HG03159 (cell line): ENCODE results near the gene RPS6KA2.

Experiments
- ATAC-seq: cut with Tn5 transposase; IDR thresholded peaks from one replicate; pipeline ENCODE4 v1.9.1; 2021; ENCODE audit warnings: mild to moderate bottlenecking, moderate library complexity; ENCODE audit not compliant: unreplicated experiment

The RPS6KA2 gene

DNA sequence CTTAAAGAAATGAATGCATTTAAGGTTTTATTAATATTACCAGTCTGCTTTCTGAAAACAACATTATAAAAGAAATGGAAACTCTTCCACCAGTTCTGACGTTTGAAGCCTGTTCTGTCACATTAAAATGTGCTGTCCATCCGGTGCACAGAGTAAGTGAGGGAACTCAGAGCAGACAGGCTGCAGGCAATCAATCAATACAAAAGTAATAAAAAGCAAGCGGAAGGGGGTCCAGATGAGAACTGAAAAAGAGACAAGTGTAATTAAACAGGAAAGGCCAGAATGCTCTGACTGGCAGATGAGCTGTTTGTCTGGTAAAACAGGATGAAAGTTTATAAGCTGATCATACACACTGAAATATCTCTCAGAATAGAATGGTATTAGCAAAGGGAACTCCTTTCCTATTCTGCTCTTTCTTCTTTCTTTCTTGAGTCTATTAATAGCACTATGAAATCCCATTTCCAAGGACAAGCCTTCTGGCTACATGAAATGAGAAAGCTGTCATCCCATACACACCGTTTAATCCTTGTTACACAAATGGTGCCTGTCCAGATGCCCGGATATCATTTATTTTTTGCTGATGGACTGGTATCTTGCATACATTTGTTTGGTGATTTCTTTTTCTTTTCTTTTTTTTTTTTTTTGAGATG lies 134.8 kb downstream of the RPS6KA2 start:
- ATAC-seq = no peak

DNA sequence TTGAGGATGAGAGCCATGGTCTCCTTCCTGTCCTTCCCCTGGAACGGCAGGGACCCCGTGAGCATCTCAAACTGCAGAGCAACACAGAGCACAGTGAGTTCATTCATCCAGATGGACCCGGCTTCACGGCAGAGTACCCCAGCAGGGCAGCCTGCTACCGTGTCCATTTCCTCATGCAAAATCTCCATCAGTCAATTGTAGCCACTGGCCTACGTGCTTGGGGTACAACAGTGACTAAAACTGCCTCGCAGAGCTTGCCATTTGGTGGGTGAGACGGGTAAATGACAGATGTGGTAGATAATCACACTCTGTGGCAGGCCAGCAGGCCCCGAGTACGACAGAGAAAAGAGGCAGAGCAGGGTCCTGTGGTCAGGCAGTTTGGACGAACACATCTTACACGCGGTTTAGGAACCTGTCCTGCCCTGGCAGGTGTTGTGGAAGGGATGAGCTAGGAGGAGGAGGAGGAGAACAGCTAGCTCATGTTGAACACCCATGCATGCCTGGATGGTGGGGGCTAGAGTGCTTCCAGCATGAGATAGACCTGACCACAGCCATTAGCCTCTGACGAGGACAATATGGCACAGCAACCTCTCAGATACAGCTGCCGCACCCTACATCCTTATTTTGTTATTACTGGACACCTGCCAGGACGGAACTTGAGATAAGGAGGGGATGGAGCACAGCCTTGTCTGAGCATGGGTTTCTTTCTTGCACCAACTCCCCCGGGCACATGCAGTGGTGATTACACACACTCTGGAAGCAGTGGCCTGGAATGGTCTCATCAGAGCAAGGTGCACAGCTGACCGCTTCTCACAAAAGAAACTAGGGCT lies 136.2 kb downstream of the RPS6KA2 start:
- no peak for ATAC-seq

GRCh38 chr6:166489301-166490155 lies 137.5 kb downstream of the RPS6KA2 start:
- no peak for ATAC-seq

- no peak for ATAC-seq
These were observed 138.3 kb downstream of the RPS6KA2 start for GRCh38 chr6:166488701-166489100.

DNA sequence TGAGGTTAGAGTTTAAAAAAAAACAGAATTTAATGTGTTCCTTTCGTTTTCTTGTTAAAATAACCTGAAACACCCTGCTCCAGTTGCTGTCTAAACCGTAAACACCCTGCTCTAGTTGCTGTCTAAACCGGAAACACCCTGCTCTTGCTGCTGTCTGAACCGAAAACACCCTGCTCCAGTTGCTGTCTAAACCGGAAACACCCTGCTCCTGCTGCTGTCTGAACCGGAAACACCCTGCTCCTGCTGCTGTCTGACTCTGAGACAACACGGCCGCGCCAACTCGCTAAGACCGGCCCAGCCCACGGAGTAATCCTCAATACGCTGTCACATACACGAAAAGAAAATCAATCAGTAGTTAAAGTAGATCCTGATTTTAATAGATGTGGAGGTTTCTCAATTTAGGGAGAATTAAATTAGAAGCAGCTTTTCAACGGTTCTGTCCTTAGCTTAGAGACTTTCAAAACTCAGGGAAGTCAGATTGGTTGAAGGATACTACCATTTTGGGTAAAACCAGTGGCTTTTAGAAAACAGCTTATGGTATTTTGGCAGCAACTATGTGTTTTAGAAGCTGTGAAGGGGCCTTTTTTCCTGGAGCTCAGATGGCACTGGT lies 138.9 kb downstream of the RPS6KA2 start:
- ATAC-seq = peak; percentile 97

GRCh38 chr6:166487148-166487547 lies 139.9 kb downstream of the RPS6KA2 start:
- no peak for ATAC-seq

DNA sequence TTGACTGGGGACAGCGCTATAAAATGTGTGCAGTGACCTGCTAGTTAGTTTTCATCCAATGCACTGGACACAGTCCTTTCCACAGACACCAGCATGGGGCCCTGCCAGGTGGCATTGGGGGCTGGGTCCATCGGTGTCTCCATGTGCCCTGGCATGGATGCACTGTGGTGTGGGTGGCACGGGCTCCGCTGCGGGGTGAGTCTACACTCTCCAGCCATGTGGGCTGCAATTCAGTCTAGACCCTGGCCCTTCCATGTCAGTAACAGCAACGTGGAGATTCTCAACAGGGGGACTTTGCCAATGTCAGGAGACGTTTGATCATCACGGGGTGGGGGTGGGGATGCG lies 140.5 kb downstream of the RPS6KA2 start:
- no peak for ATAC-seq

DNA sequence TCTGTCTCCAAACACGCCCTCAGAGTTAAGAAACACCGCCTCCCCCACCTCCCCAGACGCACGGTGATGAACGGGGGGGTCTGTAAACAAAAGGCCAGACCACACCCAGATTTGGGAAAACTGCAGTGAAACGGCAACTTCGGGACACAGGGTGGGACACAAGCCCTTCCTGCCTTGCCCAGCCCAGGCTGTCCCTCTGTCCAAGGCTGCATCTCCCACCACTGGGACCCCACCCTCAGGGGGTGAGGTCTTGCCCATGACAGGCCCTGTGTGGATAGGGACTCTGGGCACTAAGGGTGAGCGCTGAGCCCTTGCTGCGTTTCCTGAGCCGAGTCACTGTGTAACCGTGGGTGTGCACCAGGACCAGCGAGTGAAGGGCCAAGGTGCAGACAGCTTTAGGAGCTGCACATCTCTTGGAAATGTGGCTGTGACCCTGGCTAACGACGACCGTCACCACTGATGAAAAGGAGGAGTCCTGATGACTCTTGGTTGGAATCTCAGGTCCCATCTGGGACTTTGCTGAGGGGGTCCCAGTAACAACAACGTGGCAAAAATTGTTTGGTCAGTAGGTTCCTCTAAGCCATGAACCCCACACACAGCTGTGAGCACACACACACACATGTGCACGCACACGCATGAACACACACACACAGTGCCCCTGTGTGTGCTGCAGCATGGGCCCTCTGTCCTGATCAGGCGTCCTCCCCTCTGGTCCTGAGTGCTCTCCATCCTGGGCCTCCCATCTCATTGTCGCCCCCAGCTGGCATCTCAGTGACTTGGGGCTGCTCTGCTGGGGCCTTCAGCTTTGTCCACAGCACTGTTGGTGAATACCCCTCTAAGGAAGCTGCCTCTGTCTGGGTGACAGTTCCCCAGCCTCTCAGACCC lies 141.2 kb downstream of the RPS6KA2 start:
- ATAC-seq = no peak

- no peak for ATAC-seq
These were observed 142.2 kb downstream of the RPS6KA2 start for GRCh38 chr6:166484863-166485262.

- ATAC-seq = no peak
These were observed 143.3 kb downstream of the RPS6KA2 start for GRCh38 chr6:166483573-166484250.

DNA sequence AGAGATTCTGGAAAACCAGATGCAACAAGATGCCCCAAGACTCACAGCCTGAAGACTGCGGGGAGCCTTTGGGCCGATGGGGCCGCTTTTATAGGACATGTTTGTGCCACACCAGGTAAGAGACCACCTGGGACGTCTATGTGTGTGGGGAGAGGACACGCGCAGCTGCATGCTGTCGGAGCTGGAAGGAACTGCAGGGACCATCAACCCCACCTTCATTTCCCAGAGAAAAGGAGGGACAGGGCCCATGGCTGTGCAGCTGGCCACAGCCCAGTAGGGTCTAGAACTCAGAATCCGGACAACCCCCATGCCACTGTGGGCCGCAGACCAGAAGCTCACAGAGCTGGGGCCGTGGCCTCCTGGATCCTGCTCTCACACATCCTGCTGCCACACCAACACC lies 144.0 kb downstream of the RPS6KA2 start:
- ATAC-seq = no peak

GRCh38 chr6:166478782-166479592 lies 148.1 kb downstream of the RPS6KA2 start:
- ATAC-seq = no peak

DNA sequence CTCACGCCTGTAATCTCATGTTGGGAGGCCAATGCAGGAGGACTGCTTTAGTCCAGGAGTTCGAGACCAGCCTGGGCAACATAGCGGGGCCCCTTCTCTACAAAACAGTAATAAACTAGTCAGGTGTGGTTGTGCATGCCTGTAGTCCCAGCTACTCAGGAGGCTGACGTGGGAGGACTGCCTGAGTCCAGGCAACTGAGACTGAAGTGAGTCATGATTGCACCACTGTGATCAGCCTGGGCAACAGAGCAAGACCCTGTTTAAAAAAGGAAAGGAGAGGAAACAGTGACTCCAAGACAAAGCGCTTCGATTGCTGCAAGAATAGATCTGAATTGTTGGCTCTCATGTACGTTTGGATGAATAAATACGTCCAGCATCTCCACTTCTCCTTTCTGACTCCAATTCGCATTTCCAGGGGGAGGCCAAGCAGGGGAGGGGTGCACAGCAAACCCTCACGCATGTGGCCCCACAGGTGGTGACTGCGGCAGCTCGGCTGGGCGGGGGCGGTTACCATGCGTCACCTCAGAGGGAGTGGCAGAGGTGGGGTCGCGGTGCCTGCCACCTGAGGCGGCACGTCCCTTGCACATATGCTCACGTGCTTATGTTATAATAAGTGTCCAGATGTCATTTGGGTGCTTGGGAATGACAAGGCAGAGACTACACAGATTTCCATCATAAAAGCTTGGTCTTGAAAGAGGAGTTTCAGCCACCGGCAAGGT lies 149.2 kb downstream of the RPS6KA2 start:
- no peak for ATAC-seq

DNA sequence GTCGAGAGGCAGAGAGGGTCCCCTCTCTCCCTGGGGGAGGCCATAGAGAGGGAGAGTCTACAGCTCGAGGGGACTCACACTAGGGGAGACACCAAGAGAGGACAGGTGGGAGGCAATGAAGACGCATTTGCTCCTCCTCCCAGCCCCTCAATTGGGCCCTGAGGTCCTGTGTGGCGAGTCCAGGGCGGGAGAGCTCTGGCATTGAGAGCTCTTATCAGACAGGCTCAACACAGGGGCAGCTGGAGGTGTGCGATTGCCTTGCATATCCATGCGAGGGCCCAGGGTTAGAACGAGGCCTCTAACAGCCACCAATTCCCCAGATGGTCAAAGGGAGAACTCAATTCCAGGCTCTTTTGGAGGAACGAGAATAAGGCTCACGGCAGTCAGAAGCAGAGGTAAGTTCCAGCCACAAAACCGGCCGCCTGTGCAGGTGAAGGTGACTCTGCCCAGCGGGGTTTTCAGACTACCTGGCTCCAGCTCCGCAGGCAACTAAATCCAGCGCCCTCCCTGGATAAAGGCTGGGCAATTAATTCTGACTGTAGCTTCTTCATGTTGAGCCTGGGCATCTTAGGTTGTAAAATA lies 150.3 kb downstream of the RPS6KA2 start:
- ATAC-seq = no peak

GRCh38 chr6:166476061-166476591 lies 150.9 kb downstream of the RPS6KA2 start:
- no peak for ATAC-seq

GRCh38 chr6:166474721-166475565 lies 152.1 kb downstream of the RPS6KA2 start:
- no peak for ATAC-seq
